ENCODE data around the gene OR9Q1.

OR9Q1 gene

GRCh38 chr11:58060535-58060934 lies 36.9 kb downstream of the OR9Q1 start:
- DNase-seq (ENCODE audit: low spot score in 2 of 2) (no peak), ATAC-seq (no peak)
- H3K36me3 Mint-ChIP-seq = no peaks in the 10 kb centered on the region
- no peaks in the 10 kb centered on the region for H3K9me3 Mint-ChIP-seq
- H3K4me1 Mint-ChIP-seq = no peaks in the 10 kb centered on the region
- no peak overlapping the region for H3K27ac Mint-ChIP-seq
- H3K4me3 Mint-ChIP-seq = no peak overlapping the region

- Mint-ChIP-seq H3K4me1 (no peaks in the 10 kb centered on the region), H3K36me3 (no peaks in the 10 kb centered on the region), H3K9me3 (no peaks in the 10 kb centered on the region), H3K27ac (no peak overlapping the region), H3K4me3 (no peak overlapping the region)
- no peak for ATAC-seq
- no peak for DNase-seq (ENCODE audit: low spot score in 2 of 2)
Measured at GRCh38 chr11:58060939-58061672, 37.4 kb downstream of the OR9Q1 start.

DNA sequence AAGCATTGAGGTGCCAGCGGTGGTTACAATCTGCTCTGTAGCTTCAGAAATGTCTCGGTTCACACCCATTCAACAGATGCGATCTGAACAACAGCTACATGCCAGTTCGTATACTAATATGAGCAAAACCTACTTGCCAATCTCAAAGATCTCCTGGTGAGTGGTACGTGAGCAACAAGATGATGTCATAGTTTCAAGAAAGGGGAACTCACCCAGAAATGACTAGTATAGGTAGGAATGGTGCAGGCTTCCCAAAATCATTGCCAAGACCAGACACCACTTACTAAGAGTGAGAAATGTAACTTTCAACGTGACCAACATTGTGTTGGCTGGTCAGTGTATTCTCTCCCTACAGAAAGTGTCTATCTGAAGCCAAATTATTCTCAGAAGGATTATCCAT lies 38.1 kb downstream of the OR9Q1 start:
- ATAC-seq (no peak), DNase-seq (ENCODE audit: low spot score in 2 of 2) (no peak)
- H3K27ac Mint-ChIP-seq = no peak overlapping the region
- no peaks in the 10 kb centered on the region for H3K9me3 Mint-ChIP-seq
- no peak overlapping the region for H3K4me3 Mint-ChIP-seq
- H3K36me3 Mint-ChIP-seq = no peaks in the 10 kb centered on the region
- no peaks in the 10 kb centered on the region for H3K4me1 Mint-ChIP-seq

DNA sequence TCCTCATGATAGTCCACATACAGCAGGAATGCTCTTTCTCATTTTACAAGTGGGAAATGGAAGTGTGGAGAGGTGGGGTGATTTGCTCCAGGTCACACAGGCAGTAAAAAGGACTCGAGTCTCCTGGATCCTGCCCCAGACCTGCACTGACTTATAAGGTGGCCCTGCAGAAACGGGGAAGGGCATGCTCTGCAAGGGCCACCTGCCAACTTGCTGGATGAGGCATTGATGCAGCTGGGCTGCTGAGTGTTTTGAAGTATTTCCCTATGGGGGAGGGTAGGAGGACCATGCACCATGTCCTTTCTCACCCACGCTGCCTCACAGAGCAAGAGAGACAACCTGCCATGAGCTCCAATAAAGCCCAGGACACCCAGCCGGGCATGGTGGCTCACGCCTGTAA lies 44.0 kb downstream of the OR9Q1 start:
- H3K4me1 Mint-ChIP-seq = no peaks in the 10 kb centered on the region
- H3K9me3 Mint-ChIP-seq = no peaks in the 10 kb centered on the region
- H3K36me3 Mint-ChIP-seq = no peaks in the 10 kb centered on the region
- H3K4me3 Mint-ChIP-seq = no peak overlapping the region
- no peak overlapping the region for H3K27ac Mint-ChIP-seq
- DNase-seq (ENCODE audit: low spot score in 2 of 2) (no peak), ATAC-seq (no peak)

- Mint-ChIP-seq H3K4me1 (no peaks in the 10 kb centered on the region), H3K27ac (no peak overlapping the region), H3K4me3 (no peak overlapping the region), H3K9me3 (no peaks in the 10 kb centered on the region), H3K36me3 (no peaks in the 10 kb centered on the region)
- DNase-seq (ENCODE audit: low spot score in 2 of 2) = no peak
- no peak for ATAC-seq
Measured at GRCh38 chr11:58068655-58069054, 45.0 kb downstream of the OR9Q1 start.

GRCh38 chr11:58070585-58070984 lies 46.9 kb downstream of the OR9Q1 start:
- H3K27ac Mint-ChIP-seq = no peak overlapping the region
- no peak overlapping the region for H3K4me3 Mint-ChIP-seq
- DNase-seq (ENCODE audit: low spot score in 2 of 2) = no peak
- no peaks in the 10 kb centered on the region for H3K4me1 Mint-ChIP-seq
- H3K9me3 Mint-ChIP-seq = no peaks in the 10 kb centered on the region
- no peaks in the 10 kb centered on the region for H3K36me3 Mint-ChIP-seq
- peak; percentile 27 for ATAC-seq

DNA sequence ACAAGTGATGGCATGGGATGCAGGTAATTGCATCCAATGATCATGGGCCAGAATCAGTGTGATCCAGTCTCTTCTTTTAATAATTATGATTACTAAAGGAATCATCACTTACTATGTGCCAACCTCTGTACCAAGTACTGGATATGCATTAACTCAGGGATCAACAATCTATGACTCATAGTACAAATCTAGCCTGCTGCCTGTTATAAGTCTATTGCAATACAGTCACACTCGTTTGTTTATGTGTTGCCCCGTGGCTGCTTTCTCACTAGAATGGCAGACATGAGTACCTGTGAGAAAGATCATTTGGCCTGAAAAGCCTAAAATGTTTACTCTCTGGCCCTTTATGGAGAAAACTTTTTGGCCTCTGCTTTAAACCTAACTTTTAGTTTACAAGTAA lies 52.1 kb downstream of the OR9Q1 start:
- Mint-ChIP-seq H3K27ac (no peak overlapping the region), H3K36me3 (no peaks in the 10 kb centered on the region)

GRCh38 chr11:58086528-58086927 lies 62.8 kb downstream of the OR9Q1 start:
- Mint-ChIP-seq H3K36me3 (no peaks in the 10 kb centered on the region), H3K27ac (no peak overlapping the region), H3K4me3 (no peak overlapping the region), H3K4me1 (no peaks in the 10 kb centered on the region), H3K9me3 (peaks cover 8% of the 10 kb centered on the region)
- no peak for ATAC-seq
- no peak for DNase-seq (ENCODE audit: low spot score in 2 of 2)

More for the DNA sequence above, 52.1 kb downstream of the OR9Q1 start:
- no peaks in the 10 kb centered on the region for H3K9me3 Mint-ChIP-seq
- DNase-seq (ENCODE audit: low spot score in 2 of 2) = no peak
- H3K4me1 Mint-ChIP-seq = no peaks in the 10 kb centered on the region
- H3K4me3 Mint-ChIP-seq = no peak overlapping the region
- ATAC-seq = no peak

GRCh38 chr11:58097437-58097836 lies 73.8 kb downstream of the OR9Q1 start:
- ATAC-seq (no peak), DNase-seq (ENCODE audit: low spot score in 2 of 2) (no peak)
- Mint-ChIP-seq H3K36me3 (no peaks in the 10 kb centered on the region), H3K4me1 (no peaks in the 10 kb centered on the region), H3K27ac (no peak overlapping the region), H3K4me3 (no peak overlapping the region), H3K9me3 (peaks cover 6% of the 10 kb centered on the region)

DNA sequence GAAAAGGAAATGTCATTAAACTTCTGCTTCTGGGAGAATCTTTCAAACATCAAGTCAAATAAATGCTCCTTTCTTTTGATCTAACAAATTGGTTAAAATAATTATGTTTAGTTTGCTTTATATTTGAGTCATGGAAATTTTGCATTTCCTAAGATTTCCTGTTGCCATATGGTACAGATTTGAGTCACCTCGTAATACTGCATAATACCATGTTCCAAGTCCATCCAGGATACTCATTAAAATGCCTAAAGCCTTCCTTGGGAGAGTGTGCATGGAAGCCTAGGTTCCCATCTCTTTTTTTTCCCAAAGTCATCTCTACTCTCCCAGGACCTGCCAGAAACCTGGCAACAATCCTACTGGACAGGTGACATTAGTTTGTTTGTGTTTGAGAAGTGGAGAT lies 97.4 kb downstream of the OR9Q1 start:
- no peak overlapping the region for H3K4me3 Mint-ChIP-seq

DNA sequence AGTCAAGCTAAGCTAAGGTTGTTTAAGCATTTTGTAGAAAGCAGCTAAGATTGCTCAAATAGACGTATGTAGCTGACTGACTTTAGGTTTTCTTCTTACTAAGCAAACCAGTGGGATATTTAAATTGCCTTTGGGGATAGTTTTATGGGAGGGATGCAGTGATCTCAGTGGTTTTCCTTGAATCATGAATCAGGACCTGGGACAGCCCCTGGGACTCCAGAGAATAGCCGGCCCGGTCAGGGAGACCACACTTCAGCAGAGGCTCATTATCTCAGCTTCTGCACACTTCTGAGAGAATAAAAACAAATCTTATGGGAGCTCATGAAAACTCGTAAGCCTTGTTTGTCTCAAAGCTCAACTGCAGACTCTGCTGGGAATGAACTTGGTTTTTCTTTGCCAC lies 101.8 kb downstream of the OR9Q1 start, which contains the start of gene OR9I1:
Gene OR9I1 (minus strand): TSS at position 62 of the 400 bp plus-strand sequence. CDS start 6,086 bp downstream, outside the sequence.
- Mint-ChIP-seq H3K9me3 (no peaks in the 10 kb centered on the region), H3K36me3 (no peaks in the 10 kb centered on the region), H3K4me1 (no peaks in the 10 kb centered on the region), H3K27ac (no peak within 1 kb of the TSS), H3K4me3 (no peak within 1 kb of the TSS)
- no peak for DNase-seq (ENCODE audit: low spot score in 2 of 2)
- no peak for ATAC-seq

More for the DNA sequence above, 97.4 kb downstream of the OR9Q1 start:
- Mint-ChIP-seq H3K27ac (no peak overlapping the region), H3K36me3 (no peaks in the 10 kb centered on the region), H3K9me3 (no peaks in the 10 kb centered on the region), H3K4me1 (no peaks in the 10 kb centered on the region)
- ATAC-seq (no peak), DNase-seq (ENCODE audit: low spot score in 2 of 2) (no peak)

GRCh38 chr11:58127350-58127749 lies 103.7 kb downstream of the OR9Q1 start:
- Mint-ChIP-seq H3K36me3 (no peaks in the 10 kb centered on the region), H3K9me3 (no peaks in the 10 kb centered on the region), H3K4me1 (no peaks in the 10 kb centered on the region), H3K27ac (no peak overlapping the region), H3K4me3 (no peak overlapping the region)
- DNase-seq (ENCODE audit: low spot score in 2 of 2) (no peak), ATAC-seq (no peak)

DNA sequence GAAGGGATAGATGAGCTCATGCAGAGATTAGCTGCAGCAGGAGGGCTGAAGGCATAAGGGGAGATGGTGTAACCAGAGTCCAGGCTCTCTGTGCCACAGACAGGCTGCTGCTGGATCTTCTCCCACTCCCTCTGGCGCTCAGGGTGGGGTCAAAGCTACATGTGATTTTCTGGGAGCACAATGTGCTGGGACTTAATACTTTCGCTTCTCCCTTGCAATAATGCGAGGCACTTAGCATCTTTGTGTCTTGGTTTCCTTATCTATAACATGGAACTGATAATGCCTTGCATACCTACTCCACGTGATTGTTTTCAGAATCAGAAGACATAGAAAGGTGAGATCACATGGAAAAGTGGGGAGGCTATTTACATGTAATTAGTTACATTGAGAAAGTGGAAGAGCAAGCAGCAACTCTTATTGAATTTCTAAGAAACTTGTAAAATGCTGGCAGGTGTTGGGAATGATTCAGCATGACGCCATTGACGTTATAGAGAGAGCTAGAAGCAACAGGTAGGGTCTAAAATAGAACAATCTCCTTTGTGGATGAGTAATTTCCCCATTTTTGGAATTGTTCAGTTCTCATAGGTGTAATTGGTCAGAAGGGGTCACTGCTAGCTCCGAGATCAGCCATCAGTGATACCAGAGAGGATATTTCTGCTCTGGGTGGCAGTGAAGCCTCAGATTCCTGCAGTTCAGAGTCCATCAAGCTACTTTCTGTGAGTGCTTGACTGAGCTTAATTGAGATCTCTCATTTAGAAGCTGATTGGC lies 109.8 kb downstream of the OR9Q1 start:
- Mint-ChIP-seq H3K36me3 (no peaks in the 10 kb centered on the region), H3K27ac (no peak overlapping the region), H3K4me3 (no peak overlapping the region), H3K4me1 (no peaks in the 10 kb centered on the region), H3K9me3 (no peaks in the 10 kb centered on the region)
- no peak for DNase-seq (ENCODE audit: low spot score in 2 of 2)
- ATAC-seq = no peak

- peak; percentile 42 for ATAC-seq
Measured at GRCh38 chr11:58134151-58134550, 110.5 kb downstream of the OR9Q1 start.

GRCh38 chr11:58135171-58135570 lies 111.5 kb downstream of the OR9Q1 start:
- ATAC-seq = no peak
- Mint-ChIP-seq H3K36me3 (no peaks in the 10 kb centered on the region), H3K9me3 (peaks cover 3% of the 10 kb centered on the region), H3K4me3 (no peak overlapping the region), H3K4me1 (no peaks in the 10 kb centered on the region), H3K27ac (no peak overlapping the region)
- no peak for DNase-seq (ENCODE audit: low spot score in 2 of 2)

More at GRCh38 chr11:58134151-58134550, 110.5 kb downstream of the OR9Q1 start:
- H3K9me3 Mint-ChIP-seq = peaks cover 3% of the 10 kb centered on the region
- H3K4me1 Mint-ChIP-seq = no peaks in the 10 kb centered on the region
- H3K27ac Mint-ChIP-seq = no peak overlapping the region
- no peak for DNase-seq (ENCODE audit: low spot score in 2 of 2)
- H3K36me3 Mint-ChIP-seq = no peaks in the 10 kb centered on the region
- no peak overlapping the region for H3K4me3 Mint-ChIP-seq

GRCh38 chr11:58142761-58143160 lies 119.1 kb downstream of the OR9Q1 start:
- H3K27ac Mint-ChIP-seq = no peak overlapping the region
- no peaks in the 10 kb centered on the region for H3K4me1 Mint-ChIP-seq
- no peak overlapping the region for H3K4me3 Mint-ChIP-seq
- H3K9me3 Mint-ChIP-seq = peaks cover 3% of the 10 kb centered on the region
- no peak for DNase-seq (ENCODE audit: low spot score in 2 of 2)
- no peak for ATAC-seq
- no peaks in the 10 kb centered on the region for H3K36me3 Mint-ChIP-seq
